Sigmoid colon (tissue), 7 donors: Measurements from ENCODE around the gene CHST7. TPM values are rescaled to one million over a fixed set of nuclear protein-coding genes. Genes with fewer than 3 reads are reported as not detected.

Experiments
- DNase-seq: peaks from one replicate; pipeline ENCODE4 v3.0.0-alpha.2; 2019
- H3K27ac ChIP-seq, 4 donors: fragments of 200-600 bp; sonication (generic); one replicate each; pipeline ENCODE4 v1.5.1; 2016 to 2019; ENCODE audit warnings: mild to moderate bottlenecking in 1 of 4
- H3K27me3 ChIP-seq, 3 donors: fragments of 200-600 bp; sonication (generic); one replicate each; pipeline ENCODE4 v1.5.1; 2019; ENCODE audit warnings: mild to moderate bottlenecking in 1 of 3
- H3K36me3 ChIP-seq, 4 donors: fragments of 200-600 bp; sonication (generic); one replicate each; pipeline ENCODE4 v1.5.1; 2016 to 2019
- H3K4me1 ChIP-seq, 4 donors: fragments of 200-600 bp; sonication (generic); one replicate each; pipeline ENCODE4 v1.5.1; 2017 to 2019
- H3K4me3 ChIP-seq, 4 donors: fragments of 200-600 bp; sonication (generic); one replicate each; pipeline ENCODE4 v1.5.1; 2017 to 2019; ENCODE audit warnings: mild to moderate bottlenecking in 2 of 4, moderate library complexity in 1 of 4
- H3K9me3 ChIP-seq, 4 donors: fragments of 200-600 bp in 3 of 4; sonication (generic) in 3 of 4; one replicate each; pipeline versions ENCODE4 v1.5.1 to v1.6.1; 2013 to 2019
- EP300 ChIP-seq, 4 donors: sonication (generic); formaldehyde crosslinking; IDR thresholded peaks; one replicate each; pipeline ENCODE4 v1.6.1; 2017; ENCODE audit warnings: antibody characterized with exemption in 4 of 4
- POLR2A ChIP-seq, 2 donors: fragments of 450-650 bp; IDR thresholded peaks; one replicate each; pipeline ENCODE4 v1.6.1; 2016; ENCODE audit warnings: antibody characterized with exemption in 2 of 2, mild to moderate bottlenecking in 2 of 2, moderate library complexity in 2 of 2
- POLR2AphosphoS5 ChIP-seq, 4 donors: sonication (generic); formaldehyde crosslinking; IDR thresholded peaks; one replicate each; pipeline ENCODE4 v1.6.1; 2017; ENCODE audit warnings: antibody characterized with exemption in 4 of 4
- WGBS, 2 donors: extraction: QIAGEN DNeasy Blood & Tissue Kit; methylation state at CpG; one replicate each; pipeline ENCODE4 v1.1.7; 2013; 5-methylcytosine and 5-hydroxymethylcytosine counted together
- intact Hi-C: fragments of 100-400 bp; cut with DNase I; formaldehyde crosslinking; loops from one replicate; pipeline ENCODE4 v1.15.1; 2023
- polyA plus RNA-seq, 3 donors: library from polyadenylated mRNA; stranded (reverse); fragments of 200-250 nt; gene quantifications; one replicate each; pipeline ENCODE4 v1.2.3, GENCODE V29; 2013
- total RNA-seq, 4 donors: library from RNA; depleted of rRNA; stranded (reverse); fragments of >200 nt; gene quantifications; one replicate each; pipeline ENCODE4 v1.1.0, GENCODE V29; 2016
- TF ChIP-seq, protein P1 (sequence below), 4 experiments: fragments of 450-650 bp in 3 of 4; fragments of 200-600 bp in 1 of 4; IDR thresholded peaks; one replicate each; pipeline ENCODE4 v1.5.1; 2016 to 2019; ENCODE audit warnings: antibody characterized with exemption in 4 of 4, mild to moderate bottlenecking in 3 of 4, moderate library complexity in 2 of 4
- donor health status: healthy with polysubstance abuse.
- donor health status: Bipolar disorder and iron deficiency.
- donor health status: healthy.

The CHST7 gene
- total and polyA plus RNA-seq, 7 donors = 1.2 to 15.8 (median 6.6) TPM

GRCh38 chrX:46554942-46555341 is 18.6 kb upstream of the CHST7 start:
- TF ChIP-seq, protein P1, sequence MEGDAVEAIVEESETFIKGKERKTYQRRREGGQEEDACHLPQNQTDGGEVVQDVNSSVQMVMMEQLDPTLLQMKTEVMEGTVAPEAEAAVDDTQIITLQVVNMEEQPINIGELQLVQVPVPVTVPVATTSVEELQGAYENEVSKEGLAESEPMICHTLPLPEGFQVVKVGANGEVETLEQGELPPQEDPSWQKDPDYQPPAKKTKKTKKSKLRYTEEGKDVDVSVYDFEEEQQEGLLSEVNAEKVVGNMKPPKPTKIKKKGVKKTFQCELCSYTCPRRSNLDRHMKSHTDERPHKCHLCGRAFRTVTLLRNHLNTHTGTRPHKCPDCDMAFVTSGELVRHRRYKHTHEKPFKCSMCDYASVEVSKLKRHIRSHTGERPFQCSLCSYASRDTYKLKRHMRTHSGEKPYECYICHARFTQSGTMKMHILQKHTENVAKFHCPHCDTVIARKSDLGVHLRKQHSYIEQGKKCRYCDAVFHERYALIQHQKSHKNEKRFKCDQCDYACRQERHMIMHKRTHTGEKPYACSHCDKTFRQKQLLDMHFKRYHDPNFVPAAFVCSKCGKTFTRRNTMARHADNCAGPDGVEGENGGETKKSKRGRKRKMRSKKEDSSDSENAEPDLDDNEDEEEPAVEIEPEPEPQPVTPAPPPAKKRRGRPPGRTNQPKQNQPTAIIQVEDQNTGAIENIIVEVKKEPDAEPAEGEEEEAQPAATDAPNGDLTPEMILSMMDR (IDR thresholded peaks at IDR 0.05) = no peak
- TF ChIP-seq POLR2A (IDR thresholded peaks at IDR 0.05) (no peak), POLR2AphosphoS5 (IDR thresholded peaks at IDR 0.05) (no peak), EP300 (IDR thresholded peaks at IDR 0.05) (no peak)
- H3K4me1 ChIP-seq = no peaks in the 10 kb centered on the region
- H3K9me3 ChIP-seq = no peaks in the 10 kb centered on the region
- DNase-seq = no peak
- no peaks in the 10 kb centered on the region for H3K27me3 ChIP-seq
- no peaks in the 10 kb centered on the region for H3K36me3 ChIP-seq
- WGBS, 2 donors = 43 to 61% methylated on average over 2 of the region's 2 CpGs
- no peak overlapping the region for H3K4me3 ChIP-seq
- intact Hi-C loops = loop anchor here (10.0 kb wide), 1 partner anchor 130 kb away; no protein-coding TSS in a partner anchor
- no peak overlapping the region for H3K27ac ChIP-seq

DNA sequence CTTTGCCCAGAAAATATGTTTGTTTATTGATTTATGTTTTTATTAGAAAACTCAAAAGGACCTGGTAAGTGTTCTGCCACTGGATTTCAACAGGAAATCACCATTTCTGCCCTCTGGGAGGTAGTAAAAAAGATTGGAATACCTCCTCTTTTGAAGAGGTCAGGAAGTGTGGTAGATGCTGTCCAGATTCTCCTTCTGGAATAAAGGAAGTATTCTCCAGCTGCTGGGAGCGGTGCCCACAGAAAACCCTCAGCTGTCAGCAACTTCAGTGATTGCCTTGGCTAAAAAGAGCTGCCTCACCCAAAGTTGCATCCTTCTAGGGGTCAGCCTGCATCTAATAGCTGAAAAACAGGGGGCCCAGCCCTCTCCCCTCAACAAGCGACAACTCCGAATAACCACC is 14.5 kb upstream of the CHST7 start:
- no peak for DNase-seq
- Histone ChIP-seq H3K4me1 (no peaks in the 10 kb centered on the region), H3K9me3 (no peaks in the 10 kb centered on the region), H3K27ac (no peak overlapping the region), H3K4me3 (no peak overlapping the region), H3K36me3 (no peaks in the 10 kb centered on the region), H3K27me3 (no peaks in the 10 kb centered on the region)
- intact Hi-C loops = loop anchor here (10.0 kb wide), 1 partner anchor 126 kb away; no protein-coding TSS in a partner anchor
- WGBS, 2 donors = 90 to 98% methylated on average over 3 of the region's 3 CpGs
- TF ChIP-seq POLR2AphosphoS5 (IDR thresholded peaks at IDR 0.05) (no peak), EP300 (IDR thresholded peaks at IDR 0.05) (no peak), POLR2A (IDR thresholded peaks at IDR 0.05) (no peak)
- TF ChIP-seq, protein P1 (IDR thresholded peaks at IDR 0.05) = no peak

DNA sequence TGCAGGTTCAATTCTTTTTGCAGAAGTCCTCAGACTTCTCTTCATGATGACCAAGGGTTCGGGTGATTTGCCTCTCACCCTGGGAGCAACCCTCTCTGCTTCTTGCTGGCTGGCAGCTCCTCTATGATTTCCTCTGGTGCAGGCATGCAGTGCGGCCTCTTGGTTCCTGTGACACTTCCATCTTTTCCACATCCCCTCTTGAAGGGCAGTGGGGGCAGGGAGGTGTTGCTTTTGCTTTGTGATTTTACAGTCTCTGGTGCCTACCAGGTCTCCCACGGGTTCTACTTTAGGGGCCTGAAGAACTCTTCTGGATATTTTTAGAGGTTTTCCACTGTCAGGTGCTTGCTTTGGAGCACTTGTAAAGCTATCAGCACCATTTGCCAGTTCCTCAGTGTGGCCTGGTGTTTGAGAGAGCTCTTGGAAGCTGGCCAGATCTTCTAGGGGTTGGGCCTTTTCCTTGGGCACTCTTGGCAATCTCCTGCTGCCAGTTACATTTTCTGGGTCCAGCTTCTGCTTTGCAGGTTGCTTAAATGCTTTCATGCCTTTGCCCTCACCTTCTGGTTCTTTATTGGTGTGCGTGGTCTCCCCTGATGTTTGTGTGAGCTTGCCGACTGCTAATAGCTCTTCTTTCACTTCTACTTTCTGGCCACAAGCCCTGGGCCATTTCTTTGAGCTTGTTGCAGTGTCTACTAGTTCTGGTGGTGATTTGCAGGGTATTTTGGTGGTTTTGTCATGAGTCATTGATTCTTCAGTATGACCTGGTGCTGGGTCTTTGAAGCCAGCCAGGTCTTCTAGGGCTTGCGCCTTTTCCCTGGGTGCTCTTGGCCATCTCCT is 11.5 kb upstream of the CHST7 start:
- no peaks in the 10 kb centered on the region for H3K9me3 ChIP-seq
- H3K36me3 ChIP-seq = no peaks in the 10 kb centered on the region
- H3K27ac ChIP-seq = peak overlapping the region in 2 of 4 donors; percentile 22 to 23
- H3K4me1 ChIP-seq = no peaks in the 10 kb centered on the region
- no peaks in the 10 kb centered on the region for H3K27me3 ChIP-seq
- intact Hi-C loops = no loop called here
- TF ChIP-seq, protein P1 (IDR thresholded peaks at IDR 0.05) = no peak
- TF ChIP-seq POLR2AphosphoS5 (IDR thresholded peaks at IDR 0.05) (no peak), EP300 (IDR thresholded peaks at IDR 0.05) (no peak), POLR2A (IDR thresholded peaks at IDR 0.05) (no peak)
- 58 to 66% methylated on average over 6 of the region's 6 CpGs for WGBS, 2 donors
- DNase-seq = no peak
- no peak overlapping the region for H3K4me3 ChIP-seq

DNA sequence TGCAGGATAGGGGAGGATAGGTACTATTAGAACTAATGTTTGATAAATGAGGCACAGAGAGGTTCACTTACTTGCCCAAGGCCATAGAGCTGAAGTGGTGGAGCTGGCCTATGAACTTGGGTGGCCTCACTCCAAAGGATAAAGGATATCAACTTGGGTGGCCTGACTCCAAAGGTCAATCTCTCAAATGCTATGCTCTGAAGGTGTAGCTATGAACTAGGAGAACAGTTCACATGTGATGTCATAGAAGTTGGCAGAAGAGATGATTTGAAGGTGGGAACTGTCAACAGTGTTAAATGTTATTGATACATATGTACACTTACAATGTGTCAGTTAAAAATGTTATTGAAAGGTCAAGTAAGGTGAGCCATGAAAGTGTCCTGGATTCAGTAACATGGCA is 6.2 kb upstream of the CHST7 start:
- H3K27me3 ChIP-seq = no peaks in the 10 kb centered on the region
- TF ChIP-seq POLR2AphosphoS5 (IDR thresholded peaks at IDR 0.05) = no peak
- no peak overlapping the region for H3K27ac ChIP-seq
- intact Hi-C loops = no loop called here
- H3K36me3 ChIP-seq = no peaks in the 10 kb centered on the region
- no peak overlapping the region for H3K4me3 ChIP-seq
- DNase-seq = no peak
- no peaks in the 10 kb centered on the region for H3K4me1 ChIP-seq
- H3K9me3 ChIP-seq = no peaks in the 10 kb centered on the region

GRCh38 chrX:46569621-46570020 is 3.9 kb upstream of the CHST7 start:
- no peaks in the 10 kb centered on the region for H3K9me3 ChIP-seq
- no peak for DNase-seq
- no peak for TF ChIP-seq POLR2AphosphoS5 (IDR thresholded peaks at IDR 0.05)
- TF ChIP-seq POLR2A (IDR thresholded peaks at IDR 0.05) = no peak
- TF ChIP-seq, protein P1 (IDR thresholded peaks at IDR 0.05) = no peak
- TF ChIP-seq EP300 (IDR thresholded peaks at IDR 0.05) = no peak
- H3K27ac ChIP-seq = no peak overlapping the region
- intact Hi-C loops = no loop called here
- H3K36me3 ChIP-seq = no peaks in the 10 kb centered on the region
- peaks cover 0 to 5% (median 2%) of the 10 kb centered on the region in 4 donors for H3K4me1 ChIP-seq
- H3K27me3 ChIP-seq = no peaks in the 10 kb centered on the region
- H3K4me3 ChIP-seq = no peak overlapping the region
